ENCODE data around the gene CCDC174. TPM values are rescaled to one million over a fixed set of nuclear protein-coding genes. Genes with fewer than 3 reads are reported as not detected.

Gene CCDC174
- polyA plus RNA-seq, 2 of the 4 experiments (the other 2 are of a cell fraction) = 12.6 to 17.6 TPM

- Histone ChIP-seq H3K9me3 (peaks cover 5% of the 10 kb centered on the region; the same call in 1 of the 3 replicates), H3K4me1 (no peaks in the 10 kb centered on the region), H3K4me3 (no peak overlapping the region), H3K27ac (no peak overlapping the region), H3K4me2 (no peak overlapping the region)
- CTCF ChIA-PET = no interaction called here
- POLR2A ChIA-PET = no interaction called here
- ATAC-seq (no peak; a peak in 1 of 6 replicates), DNase-seq (ENCODE audit: low read depth in 1 of 2, low spot score in 1 of 2) (no peak), FAIRE-seq (no peak)
- 13% methylated on average over 1 of the region's 1 CpG for WGBS (ENCODE audit: missing lambda C conversion rate)
- no peak for TF ChIP-seq ZNF302 (CRISPR knock-in tag; IDR thresholded peaks at IDR 0.05)
- TF ChIP-seq RAD21 (conservative IDR thresholded peaks at IDR 0.05 in 1 of 2, IDR thresholded peaks at IDR 0.05 in 1 of 2) = no peak
- TF ChIP-seq SREBF2 (IDR thresholded peaks at IDR 0.05) = no peak
Observed at GRCh38 chr3:14716591-14716990, 65.0 kb downstream of the CCDC174 start.

- no peak for FAIRE-seq
- no peak overlapping the region for H3K4me3 ChIP-seq
- CTCF ChIA-PET = no interaction called here
- H3K9me3 ChIP-seq = peaks cover 5% of the 10 kb centered on the region; the same call in 1 of the 3 replicates
- 18% methylated on average over 1 of the region's 1 CpG for WGBS (ENCODE audit: missing lambda C conversion rate)
- H3K4me2 ChIP-seq = no peak overlapping the region
- H3K27ac ChIP-seq = no peak overlapping the region
- H3K4me1 ChIP-seq = no peaks in the 10 kb centered on the region
- TF ChIP-seq MAZ (IDR thresholded peaks at IDR 0.05; ENCODE audit: borderline replicate concordance, low read depth, low read length) = no peak
- no peak for TF ChIP-seq JUN (IDR thresholded peaks at IDR 0.05)
- no peak for TF ChIP-seq HDAC2 (IDR thresholded peaks at IDR 0.05)
- no peak for TF ChIP-seq RCOR1 (IDR thresholded peaks at IDR 0.05; ENCODE audit: low read depth, low read length)
- TF ChIP-seq MYC (IDR thresholded peaks at IDR 0.05; ENCODE audit: borderline replicate concordance, low read length) = no peak
- no peak for TF ChIP-seq PBX3 (IDR thresholded peaks at IDR 0.05)
- TF ChIP-seq RAD21 (conservative IDR thresholded peaks at IDR 0.05 in 1 of 2, IDR thresholded peaks at IDR 0.05 in 1 of 2) = no peak
- POLR2A ChIA-PET = no interaction called here
- no peak for ATAC-seq
- DNase-seq (ENCODE audit: low read depth in 1 of 2, low spot score in 1 of 2) = no peak
Observed at GRCh38 chr3:14717307-14717706, 65.7 kb downstream of the CCDC174 start.

- TF ChIP-seq SREBF2 (IDR thresholded peaks at IDR 0.05) (no peak), NR3C1 (IDR thresholded peaks at IDR 0.05) (no peak), RFX5 (IDR thresholded peaks at IDR 0.05) (no peak), ZSCAN20 (CRISPR knock-in tag; IDR thresholded peaks at IDR 0.05) (no peak), CBX2 (IDR thresholded peaks at IDR 0.05; ENCODE audit: borderline replicate concordance, low read depth) (no peak), MYC (IDR thresholded peaks at IDR 0.05; ENCODE audit: borderline replicate concordance, low read length) (no peak), TFCP2L1 (CRISPR knock-in tag; IDR thresholded peaks at IDR 0.05) (no peak), CEBPB (IDR thresholded peaks at IDR 0.05) (no peak)
- CTCF ChIA-PET = no interaction called here
- 75% methylated on average over 2 of the region's 2 CpGs for WGBS (ENCODE audit: missing lambda C conversion rate)
Observed at GRCh38 chr3:14718539-14718938, 67.0 kb downstream of the CCDC174 start.

GRCh38 chr3:14719006-14719405, 67.4 kb downstream of the CCDC174 start:
- H3K4me2 ChIP-seq = no peak overlapping the region
- no peak overlapping the region for H3K4me3 ChIP-seq
- FAIRE-seq (no peak), DNase-seq (ENCODE audit: low read depth in 1 of 2, low spot score in 1 of 2) (no peak), ATAC-seq (no peak)
- TF ChIP-seq CBX8 (IDR thresholded peaks at IDR 0.05) (no peak), ESRRA (IDR thresholded peaks at IDR 0.05; ENCODE audit: borderline replicate concordance, low read length) (no peak)
- no peak overlapping the region for H3K27ac ChIP-seq
- ChIA-PET POLR2A (no interaction called here), CTCF (interaction anchor here (0.6 kb wide), 1 partner anchor 636 kb away, joined by 3 read pairs; no protein-coding TSS in a partner anchor)
- H3K4me1 ChIP-seq = no peaks in the 10 kb centered on the region
- no peaks in the 10 kb centered on the region for H3K9me3 ChIP-seq
- WGBS (ENCODE audit: missing lambda C conversion rate) = 41% methylated on average over 2 of the region's 2 CpGs

More at GRCh38 chr3:14718539-14718938, 67.0 kb downstream of the CCDC174 start:
- POLR2A ChIA-PET = no interaction called here
- no peak for FAIRE-seq
- no peak for DNase-seq (ENCODE audit: low read depth in 1 of 2, low spot score in 1 of 2)
- Histone ChIP-seq H3K9me3 (no peaks in the 10 kb centered on the region), H3K27ac (no peak overlapping the region), H3K4me3 (no peak overlapping the region), H3K4me1 (no peaks in the 10 kb centered on the region), H3K4me2 (no peak overlapping the region)
- no peak for ATAC-seq

Measured in A549 (cell line).